ENCODE data around the gene FAM72A. TPM values are rescaled to one million over a fixed set of nuclear protein-coding genes. Genes with fewer than 3 reads are reported as not detected.
"Not testable (repeated sequence)": the region's sequence is repeated elsewhere in the genome, so short reads cannot be mapped to it uniquely, and the experiment has no call there.

Gene FAM72A
- under 1 TPM in 3 of 4 donors, not detected in 1; 0.56 to 0.92 (median 0.91) TPM for total RNA-seq
- polyA plus RNA-seq, result under 1 TPM; 0.11 to 0.44 (median 0.18) TPM
- long read RNA-seq, donor 1, result 0 reads
- long read RNA-seq, donor 2, result 0 reads

DNA sequence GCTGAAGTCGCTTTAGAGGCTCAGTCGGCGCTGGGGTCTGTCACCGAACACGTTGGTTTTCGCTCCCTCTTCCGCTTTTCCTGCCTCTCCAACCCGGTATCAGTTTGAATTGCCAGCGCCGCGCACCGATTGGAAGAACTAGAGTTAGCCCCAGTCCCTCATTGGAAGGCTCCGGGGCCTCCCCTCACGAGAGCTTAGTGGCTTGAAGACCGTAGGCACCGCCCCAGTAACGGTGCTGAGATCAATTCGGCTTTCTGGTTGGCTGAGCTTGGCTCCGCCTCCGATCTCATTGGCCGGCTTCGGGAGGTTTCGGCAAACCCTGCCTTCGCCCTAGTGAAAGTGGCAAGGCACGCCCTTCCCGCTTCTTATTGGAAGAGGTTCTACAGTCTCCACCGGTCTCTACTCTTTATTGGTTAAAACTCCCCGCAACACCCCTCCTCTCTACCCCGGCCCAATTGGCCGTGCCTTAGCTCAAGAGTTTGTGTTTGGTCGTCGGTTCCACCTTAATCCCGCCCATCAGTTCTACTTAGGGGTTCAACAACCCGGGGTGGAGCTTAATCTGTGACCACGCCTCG is at the start of gene FAM72A:
TSS of gene FAM72A (minus strand) at position 51 of the 575 bp plus-strand sequence. CDS start 814 bp downstream, outside the sequence.
- H3K9me3 ChIP-seq; H3K4me1 ChIP-seq; H3K36me3 ChIP-seq (ENCODE audit: insufficient read depth in 1 of 2, low read depth in 1 of 2); H3K27me3 ChIP-seq (ENCODE audit: insufficient read depth in 3 of 3, low read length in 2 of 3); intact Hi-C loops (cut with DNase I): not testable (repeated sequence)
- peak within 1 kb of the TSS; percentile 70 for H3K4me3 ChIP-seq
- ATAC-seq, result peak; percentile 88 to 94 (median 92)
- H3K27ac ChIP-seq, result peak within 1 kb of the TSS; percentile 76
- 0 to 1% (median 0%) methylated on average over 17 to 21 of the region's 36 CpGs for WGBS, 3 donors
- DNase-seq, result peak; percentile 97 to 98

DNA sequence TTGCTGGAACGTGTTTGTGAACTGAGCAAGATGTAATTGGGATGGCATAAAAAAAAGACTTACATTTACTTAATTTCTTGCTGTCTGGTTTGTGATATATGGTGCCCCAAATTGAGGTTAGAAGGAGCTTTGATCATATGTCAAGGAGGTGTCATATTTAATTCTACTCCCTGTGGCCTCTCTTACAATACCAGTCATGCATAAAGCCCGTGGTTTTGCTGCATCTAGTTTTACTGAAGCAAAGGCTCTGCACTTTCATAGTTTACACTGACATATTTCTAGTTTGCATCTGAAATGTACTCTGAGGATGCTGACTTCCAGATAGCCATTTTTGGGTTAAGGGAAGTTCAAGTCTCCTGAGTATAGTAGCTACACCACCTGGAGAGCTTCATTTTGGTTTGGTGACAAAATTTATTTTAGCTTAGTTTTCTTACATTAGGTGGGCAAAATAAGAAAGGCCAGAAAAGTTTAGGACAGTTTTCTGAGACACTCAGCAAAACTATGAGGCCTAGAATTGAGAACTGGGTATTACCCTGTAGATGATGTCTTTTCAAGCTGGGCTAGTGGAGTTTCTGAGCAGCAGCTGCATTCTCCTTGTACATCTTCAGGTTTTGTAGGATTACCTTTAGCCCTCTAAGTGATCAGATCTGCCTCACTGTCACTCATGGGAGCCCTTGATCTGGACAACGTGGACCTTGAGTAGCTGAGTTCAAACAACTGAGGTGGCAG is 48.5 kb upstream of the FAM72A start:
- intact Hi-C loops (cut with DNase I); H3K36me3 ChIP-seq (ENCODE audit: insufficient read depth in 1 of 2, low read depth in 1 of 2); H3K4me3 ChIP-seq; DNase-seq; H3K27ac ChIP-seq; H3K9me3 ChIP-seq; H3K27me3 ChIP-seq (ENCODE audit: insufficient read depth in 3 of 3, low read length in 2 of 3); ATAC-seq; H3K4me1 ChIP-seq: not testable (repeated sequence)
- 80 to 92% (median 82%) methylated on average over 2 of the region's 3 CpGs for WGBS, 3 donors

DNA sequence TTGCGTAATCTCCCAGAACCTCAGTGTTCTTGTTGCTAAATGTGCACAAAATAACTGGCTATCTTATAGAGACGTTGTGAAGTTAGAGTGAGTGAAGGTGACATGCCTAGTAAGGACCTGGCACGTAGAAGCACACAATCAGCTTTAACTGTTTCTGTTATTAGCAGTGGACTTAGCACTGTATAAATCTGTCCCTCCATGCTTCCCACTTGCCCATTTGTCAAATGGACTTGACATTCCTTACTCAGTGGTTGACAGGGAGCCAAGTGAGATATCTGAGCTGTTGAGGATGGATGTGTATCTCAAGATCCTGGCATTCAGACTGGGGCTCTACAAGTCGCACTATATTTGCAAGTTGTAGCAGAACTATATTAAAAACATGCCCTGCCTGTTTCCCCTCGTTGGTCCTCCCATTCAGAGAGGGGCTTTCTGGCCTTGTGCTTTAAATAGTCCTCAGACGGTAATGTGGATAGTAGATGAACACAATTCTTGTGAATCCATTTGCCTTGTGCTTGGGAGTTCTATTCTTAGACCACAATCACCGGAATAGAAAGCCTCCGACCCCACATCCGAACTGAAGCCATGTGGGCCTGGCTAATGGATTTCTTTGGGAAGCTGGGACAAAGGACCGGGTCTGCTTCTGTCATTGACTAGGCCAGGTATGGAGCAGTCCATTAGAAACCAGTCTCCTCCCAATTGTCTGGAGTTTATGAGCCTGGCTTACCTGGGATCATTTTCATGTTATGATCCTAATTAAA is 43.7 kb upstream of the FAM72A start:
- H3K9me3 ChIP-seq; H3K4me3 ChIP-seq; intact Hi-C loops (cut with DNase I); DNase-seq; H3K27me3 ChIP-seq (ENCODE audit: insufficient read depth in 3 of 3, low read length in 2 of 3); H3K4me1 ChIP-seq; H3K36me3 ChIP-seq (ENCODE audit: insufficient read depth in 1 of 2, low read depth in 1 of 2); H3K27ac ChIP-seq: not testable (repeated sequence)
- WGBS, 3 donors, result no CpG with 5 or more reads among the region's 10 CpGs
- ATAC-seq, result peak; percentile 27 to 53 (median 48)

DNA sequence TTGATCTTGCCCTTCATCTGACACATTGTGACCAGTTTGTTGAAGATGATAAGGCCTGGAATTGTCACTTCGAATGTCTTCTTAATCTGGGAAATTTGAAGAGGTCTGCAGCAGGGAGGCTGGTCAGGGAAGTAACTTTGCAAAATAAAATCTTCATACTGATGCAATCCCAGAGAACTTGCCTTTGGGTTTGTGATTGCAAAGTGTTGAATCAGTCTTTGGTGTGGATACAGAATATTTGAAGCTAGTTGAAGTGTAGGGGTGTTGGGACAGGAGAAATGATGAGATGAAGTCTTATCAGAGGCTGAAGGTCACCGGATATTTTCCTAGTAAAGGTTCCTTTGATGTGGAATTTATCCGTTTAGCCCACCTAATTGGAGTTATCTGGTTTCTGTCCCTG is 42.8 kb upstream of the FAM72A start:
- ATAC-seq; H3K27ac ChIP-seq; H3K27me3 ChIP-seq (ENCODE audit: insufficient read depth in 3 of 3, low read length in 2 of 3); H3K4me1 ChIP-seq; H3K9me3 ChIP-seq; DNase-seq; H3K4me3 ChIP-seq; H3K36me3 ChIP-seq (ENCODE audit: insufficient read depth in 1 of 2, low read depth in 1 of 2); intact Hi-C loops (cut with DNase I): not testable (repeated sequence)
- 72 to 76% (median 74%) methylated on average over 1 of the region's 3 CpGs for WGBS, 3 donors

DNA sequence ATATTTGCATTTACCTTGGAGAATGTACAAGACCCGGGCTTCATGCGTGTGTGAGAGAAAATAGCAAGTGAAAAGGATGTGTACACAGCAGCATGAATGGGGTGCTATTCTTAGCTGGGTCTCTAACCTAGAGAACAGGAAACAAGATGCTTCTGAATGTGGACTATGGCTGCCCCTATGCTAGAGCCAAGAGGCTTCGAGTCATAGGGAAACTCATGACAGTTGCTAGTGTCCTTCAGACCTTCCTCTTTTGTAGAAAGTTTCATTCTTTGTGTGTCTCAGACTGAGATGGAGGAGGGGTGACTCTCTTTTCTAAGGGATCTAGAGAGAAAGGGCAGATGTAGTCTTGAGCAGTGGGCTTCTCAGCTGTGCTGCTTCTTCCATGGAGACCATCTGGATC is 40.7 kb upstream of the FAM72A start:
- H3K4me3 ChIP-seq; H3K4me1 ChIP-seq; H3K36me3 ChIP-seq (ENCODE audit: insufficient read depth in 1 of 2, low read depth in 1 of 2); H3K27me3 ChIP-seq (ENCODE audit: insufficient read depth in 3 of 3, low read length in 2 of 3); DNase-seq; intact Hi-C loops (cut with DNase I); H3K27ac ChIP-seq; H3K9me3 ChIP-seq: not testable (repeated sequence)
- 0 to 13% (median 12%) methylated on average over 1 to 3 of the region's 3 CpGs for WGBS, 3 donors
- ATAC-seq, result peak; percentile 89 to 93 (median 91)

DNA sequence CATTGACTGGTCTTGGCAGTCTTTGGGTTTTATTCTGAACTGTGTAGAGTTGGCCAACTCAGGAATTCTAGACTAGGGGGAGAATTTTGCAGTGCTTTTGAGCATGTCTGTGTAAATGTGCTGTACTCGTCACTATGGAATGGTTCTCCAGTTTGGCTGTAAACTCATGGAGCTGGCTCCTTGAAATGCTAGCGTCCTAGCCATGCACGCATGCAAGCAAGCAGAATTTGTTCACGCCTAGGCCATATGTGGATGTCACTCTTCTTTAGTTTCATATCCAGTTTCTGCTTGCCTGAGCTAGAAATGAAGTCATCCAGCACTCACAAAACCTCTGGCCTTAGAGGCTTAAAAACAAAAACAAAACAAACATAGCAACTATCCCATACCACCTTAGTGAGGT is 37.6 kb upstream of the FAM72A start:
- H3K36me3 ChIP-seq (ENCODE audit: insufficient read depth in 1 of 2, low read depth in 1 of 2); H3K27me3 ChIP-seq (ENCODE audit: insufficient read depth in 3 of 3, low read length in 2 of 3); H3K4me3 ChIP-seq; DNase-seq; H3K27ac ChIP-seq; H3K9me3 ChIP-seq; H3K4me1 ChIP-seq; intact Hi-C loops (cut with DNase I): not testable (repeated sequence)
- ATAC-seq, result peak; percentile 55 to 63 (median 62)
- WGBS, 3 donors, result 23 to 73% (median 41%) methylated on average over 2 to 4 of the region's 4 CpGs

- H3K9me3 ChIP-seq; H3K36me3 ChIP-seq (ENCODE audit: insufficient read depth in 1 of 2, low read depth in 1 of 2); intact Hi-C loops (cut with DNase I); H3K27me3 ChIP-seq (ENCODE audit: insufficient read depth in 3 of 3, low read length in 2 of 3); H3K4me1 ChIP-seq; DNase-seq; ATAC-seq; H3K4me3 ChIP-seq; H3K27ac ChIP-seq: not testable (repeated sequence)
- no CpG with 5 or more reads among the region's 2 CpGs for WGBS, 3 donors
Observed at GRCh38 chr1:206235190-206235589, 32.6 kb upstream of the FAM72A start.

DNA sequence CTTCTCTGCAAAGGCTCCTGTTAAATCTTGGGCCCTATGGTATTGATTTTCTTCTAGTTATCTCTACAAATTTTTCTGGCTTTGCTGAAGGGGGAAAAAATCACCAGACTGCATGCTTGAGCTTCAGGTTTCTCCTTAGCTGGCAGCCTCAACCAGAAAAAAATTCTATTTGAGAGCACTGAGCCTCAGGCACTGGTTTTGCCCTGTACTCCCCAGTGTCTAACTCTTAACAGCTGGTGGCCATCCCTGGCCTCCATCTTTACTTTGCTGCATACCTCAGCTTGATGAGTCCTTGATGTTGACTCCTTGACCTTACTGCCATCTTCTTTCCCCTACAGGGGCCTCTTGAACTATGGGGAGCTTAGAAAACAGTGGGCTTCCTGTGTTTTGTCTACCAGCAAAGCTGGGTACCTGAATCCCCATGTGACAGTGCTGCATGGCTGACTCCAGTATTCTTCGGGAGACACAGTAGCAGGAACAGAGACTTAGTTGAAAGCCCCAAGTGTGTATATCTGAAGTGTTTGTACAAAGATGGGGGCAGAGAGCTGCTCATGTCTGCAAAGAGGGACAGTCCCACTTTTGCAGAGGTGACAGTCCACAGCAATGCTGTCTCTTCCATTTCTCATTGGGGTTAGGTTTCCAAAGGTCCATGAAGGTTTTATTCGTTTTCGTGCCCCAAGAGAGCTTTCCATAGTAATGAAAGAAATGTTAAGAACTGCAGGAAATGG is 31.7 kb upstream of the FAM72A start:
- 61 to 91% (median 69%) methylated on average over 2 to 3 of the region's 3 CpGs for WGBS, 3 donors
- H3K36me3 ChIP-seq (ENCODE audit: insufficient read depth in 1 of 2, low read depth in 1 of 2); H3K9me3 ChIP-seq; H3K4me1 ChIP-seq; ATAC-seq; intact Hi-C loops (cut with DNase I); DNase-seq; H3K4me3 ChIP-seq; H3K27me3 ChIP-seq (ENCODE audit: insufficient read depth in 3 of 3, low read length in 2 of 3); H3K27ac ChIP-seq: not testable (repeated sequence)

GRCh38 chr1:206232970-206233645 is 30.5 kb upstream of the FAM72A start:
- WGBS, 3 donors, result 52 to 83% (median 63%) methylated on average over 2 to 3 of the region's 5 CpGs

DNA sequence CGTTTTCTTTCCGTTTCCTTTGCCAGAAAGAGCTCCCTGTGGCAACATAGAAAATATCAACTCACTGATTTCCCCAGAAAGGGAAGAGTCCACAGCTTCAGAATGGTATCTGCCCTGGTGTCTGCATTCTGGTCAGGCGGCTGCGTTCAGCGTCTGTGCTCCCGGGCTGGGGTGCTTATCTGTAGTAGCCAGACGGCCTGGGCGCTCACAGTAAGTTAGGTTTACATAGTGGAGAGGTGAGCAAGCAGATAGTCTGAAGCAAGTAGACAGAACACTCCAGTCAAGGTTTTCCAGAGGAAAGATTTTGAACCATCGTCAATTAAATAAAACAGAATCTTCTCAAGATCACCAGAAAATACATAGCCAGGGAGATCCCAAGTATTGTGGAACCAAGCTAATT is 29.4 kb upstream of the FAM72A start:
- DNase-seq; H3K27me3 ChIP-seq (ENCODE audit: insufficient read depth in 3 of 3, low read length in 2 of 3); H3K4me1 ChIP-seq; H3K4me3 ChIP-seq; H3K36me3 ChIP-seq (ENCODE audit: insufficient read depth in 1 of 2, low read depth in 1 of 2); H3K27ac ChIP-seq; intact Hi-C loops (cut with DNase I); H3K9me3 ChIP-seq; ATAC-seq: not testable (repeated sequence)
- 86 to 94% (median 93%) methylated on average over 7 to 9 of the region's 9 CpGs for WGBS, 3 donors

More at GRCh38 chr1:206232970-206233645, 30.5 kb upstream of the FAM72A start:
- H3K4me1 ChIP-seq; H3K27ac ChIP-seq; DNase-seq; intact Hi-C loops (cut with DNase I); H3K4me3 ChIP-seq; H3K9me3 ChIP-seq; H3K27me3 ChIP-seq (ENCODE audit: insufficient read depth in 3 of 3, low read length in 2 of 3); H3K36me3 ChIP-seq (ENCODE audit: insufficient read depth in 1 of 2, low read depth in 1 of 2); ATAC-seq: not testable (repeated sequence)

Data from psoas muscle (tissue), 8 donors.